ENCODE results near the gene ZC3H12A.

Gene ZC3H12A

GRCh38 chr1:37474046-37474696 lies at the start of gene ZC3H12A:
TSS of gene ZC3H12A (plus strand) at chr1:37474580. CDS start at chr1:37475497, 917 bp downstream.
- DNase-seq = peak; percentile 100

- peak; percentile 77 for DNase-seq
Observed at GRCh38 chr1:37425221-37425620, 49.2 kb upstream of the ZC3H12A start.

DNA sequence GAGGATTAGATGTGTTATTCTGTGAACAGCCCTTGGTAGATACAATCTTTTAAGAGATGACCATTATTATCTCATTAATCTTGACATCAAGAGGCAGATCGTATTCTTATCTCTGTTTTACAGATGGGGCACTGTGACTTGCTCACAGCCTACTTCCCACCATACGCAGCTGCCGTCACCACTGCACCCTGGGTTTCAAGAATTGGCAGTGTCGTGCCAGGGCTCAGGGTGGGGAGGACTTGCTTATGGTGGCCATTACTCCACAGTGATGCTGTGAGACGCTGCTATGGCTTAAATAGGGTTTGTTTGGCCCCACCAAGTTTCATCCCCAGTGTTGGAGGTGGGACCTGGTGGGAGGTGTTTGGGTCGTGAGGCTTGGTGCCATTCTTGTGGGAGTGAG lies 45.4 kb upstream of the ZC3H12A start:
- DNase-seq = no peak

- no peak for DNase-seq
Observed at GRCh38 chr1:37430103-37430985, 44.0 kb upstream of the ZC3H12A start.

DNA sequence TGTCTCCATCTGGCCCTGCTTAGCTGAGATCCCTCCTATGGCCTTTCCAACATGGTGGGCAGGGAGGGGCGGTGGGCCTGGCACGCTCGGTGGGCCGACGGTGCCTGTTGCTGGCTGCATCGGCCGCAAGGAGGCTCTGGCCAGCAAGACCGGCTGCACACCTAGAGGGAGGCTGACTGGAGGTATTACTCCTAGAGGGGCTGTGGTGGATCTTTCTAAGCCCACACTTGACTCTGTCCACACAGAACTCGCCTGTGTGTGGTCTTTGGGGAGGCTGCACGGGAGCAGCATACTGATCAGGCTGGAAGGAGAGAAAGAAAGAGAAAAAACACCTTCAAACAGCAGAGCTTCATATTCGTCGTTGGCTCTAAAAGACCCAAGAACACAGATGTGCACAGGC lies 41.7 kb upstream of the ZC3H12A start:
- no peak for DNase-seq

DNA sequence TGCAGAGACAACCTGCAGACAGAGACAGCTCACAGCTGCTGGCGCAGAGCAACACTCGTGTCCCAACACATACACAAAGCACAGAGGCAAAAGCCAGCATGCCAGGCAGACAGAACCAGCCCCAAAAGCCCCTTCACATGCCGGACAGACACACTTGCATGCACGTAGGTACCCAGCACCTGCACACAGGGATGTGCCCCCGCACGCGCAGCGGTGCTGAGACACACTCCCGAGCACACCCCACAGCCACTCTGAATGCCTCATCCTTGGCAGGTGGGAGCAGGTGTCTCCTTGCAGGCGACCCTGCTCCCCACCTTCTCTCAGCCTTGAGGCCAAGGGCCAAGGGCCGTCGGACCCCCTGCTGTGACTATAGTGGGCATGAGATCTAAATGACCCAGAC lies 41.2 kb upstream of the ZC3H12A start:
- no peak for DNase-seq

GRCh38 chr1:37434292-37435225 lies 39.8 kb upstream of the ZC3H12A start:
- DNase-seq = peak; percentile 99

GRCh38 chr1:37437087-37437486 lies 37.3 kb upstream of the ZC3H12A start:
- DNase-seq = no peak

GRCh38 chr1:37438037-37438868 lies 36.1 kb upstream of the ZC3H12A start:
- DNase-seq = no peak

DNA sequence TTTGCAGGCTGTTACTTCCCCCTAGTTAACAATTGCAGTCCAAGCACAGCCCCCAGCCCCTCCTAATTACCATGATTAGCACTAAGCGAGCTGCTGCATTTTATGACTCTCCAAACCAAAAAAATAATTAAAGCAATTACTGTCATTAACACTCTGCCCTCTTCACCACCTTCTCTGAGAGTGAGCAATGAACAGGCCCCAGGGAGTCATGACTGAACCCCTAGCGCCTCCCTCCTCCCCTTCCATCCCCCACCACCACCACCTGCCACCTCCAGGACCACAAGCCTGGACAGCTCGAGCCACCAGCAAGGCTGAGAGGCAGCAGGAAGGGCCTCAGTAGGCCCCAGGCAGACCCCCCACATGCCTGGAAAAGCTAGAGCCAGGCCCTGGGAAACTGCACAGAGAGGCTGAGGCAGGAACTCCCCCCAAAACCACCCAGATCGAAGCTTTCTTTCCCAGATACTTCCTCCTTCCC lies 35.5 kb upstream of the ZC3H12A start:
- no peak for DNase-seq

DNA sequence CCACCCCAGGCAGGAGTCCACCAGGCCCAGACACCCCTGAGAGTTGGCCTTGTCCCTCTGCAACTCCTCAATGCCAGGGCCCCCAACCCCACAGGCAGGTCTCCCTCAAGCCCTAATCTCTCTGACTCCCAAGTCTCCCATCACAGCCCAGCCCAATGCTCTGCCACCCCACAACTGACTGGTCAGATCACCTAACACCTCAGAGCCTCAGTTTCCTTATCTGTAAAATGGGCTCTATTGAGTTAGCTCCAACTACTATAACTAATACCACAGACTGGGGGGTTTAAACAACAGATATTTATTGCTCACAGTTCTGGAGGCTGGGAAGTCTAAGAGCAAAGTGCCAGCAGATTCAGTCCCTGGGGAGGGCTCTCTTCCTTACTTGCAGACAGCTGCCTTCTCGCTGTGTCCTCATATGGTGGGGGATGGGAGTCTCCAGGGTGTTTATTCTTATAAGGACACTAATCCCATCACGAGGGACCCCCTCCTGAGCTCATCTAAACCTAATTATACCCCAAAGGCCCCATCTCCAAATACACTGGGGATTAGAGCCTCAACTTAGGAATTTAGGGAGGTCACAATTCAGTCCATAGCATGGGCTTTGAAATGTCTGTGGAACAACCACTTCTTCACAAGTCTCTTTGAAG lies 34.9 kb upstream of the ZC3H12A start:
- no peak for DNase-seq

- no peak for DNase-seq
Observed at GRCh38 chr1:37441490-37441889, 32.9 kb upstream of the ZC3H12A start.

DNA sequence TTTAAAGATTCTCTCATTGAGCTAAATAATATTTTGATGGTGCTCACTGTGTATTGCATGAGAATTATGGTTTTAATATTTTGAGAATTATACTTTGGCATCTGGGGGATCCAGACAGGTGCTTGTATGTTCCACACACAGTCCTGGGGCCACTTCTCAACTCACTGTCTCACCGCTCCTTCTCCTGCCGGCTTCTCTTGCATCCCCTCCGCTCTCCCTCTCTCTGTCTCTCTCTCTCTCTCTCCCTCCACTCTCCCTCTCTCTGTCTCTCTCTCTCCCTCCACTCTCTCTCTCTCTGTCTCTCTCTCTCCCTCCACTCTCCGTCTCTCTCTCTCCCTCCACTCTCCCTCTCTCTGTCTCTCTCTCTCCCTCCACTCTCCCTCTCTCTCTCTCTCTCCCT lies 32.2 kb upstream of the ZC3H12A start:
- DNase-seq = no peak

DNA sequence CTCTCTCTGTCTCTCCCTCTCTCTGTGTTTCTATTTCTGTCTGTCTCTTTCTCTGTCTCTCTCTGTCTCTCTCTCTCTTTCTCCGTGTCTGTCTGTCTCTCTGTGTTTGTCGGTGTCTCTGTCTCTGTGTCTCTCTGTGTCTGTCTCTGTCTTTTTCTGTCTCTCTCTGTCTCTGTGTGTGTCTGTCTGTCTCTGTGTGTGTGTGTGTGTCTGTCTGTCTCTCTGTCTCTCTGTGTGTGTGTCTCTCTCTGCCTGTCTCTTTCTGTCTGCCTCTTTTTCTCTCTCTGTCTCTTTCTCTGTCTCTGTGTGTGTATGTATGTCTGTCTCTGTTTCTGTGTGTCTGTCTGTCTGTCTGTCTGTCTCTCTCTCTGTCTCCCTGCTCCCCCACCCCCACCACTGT lies 31.7 kb upstream of the ZC3H12A start:
- DNase-seq = no peak

DNA sequence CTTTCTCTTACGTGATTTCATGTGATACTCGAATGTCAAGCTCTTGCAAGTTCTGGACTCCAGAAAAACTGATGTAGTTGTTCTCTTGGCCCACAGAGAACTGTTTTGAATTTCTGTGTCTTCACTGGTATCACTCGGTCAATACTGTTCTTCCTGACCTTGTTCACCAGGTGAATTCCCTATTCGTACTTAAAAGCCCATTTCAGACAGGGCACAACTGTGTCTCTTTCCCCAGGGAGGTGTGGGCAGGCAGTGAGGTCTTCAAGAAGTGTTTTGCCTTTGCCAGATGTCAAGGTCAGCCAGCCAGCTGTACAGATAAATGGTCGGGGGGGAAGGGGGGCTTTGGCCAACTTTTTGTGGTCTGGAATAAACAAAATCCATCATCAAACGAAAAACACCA lies 27.5 kb upstream of the ZC3H12A start:
- DNase-seq = no peak

DNA sequence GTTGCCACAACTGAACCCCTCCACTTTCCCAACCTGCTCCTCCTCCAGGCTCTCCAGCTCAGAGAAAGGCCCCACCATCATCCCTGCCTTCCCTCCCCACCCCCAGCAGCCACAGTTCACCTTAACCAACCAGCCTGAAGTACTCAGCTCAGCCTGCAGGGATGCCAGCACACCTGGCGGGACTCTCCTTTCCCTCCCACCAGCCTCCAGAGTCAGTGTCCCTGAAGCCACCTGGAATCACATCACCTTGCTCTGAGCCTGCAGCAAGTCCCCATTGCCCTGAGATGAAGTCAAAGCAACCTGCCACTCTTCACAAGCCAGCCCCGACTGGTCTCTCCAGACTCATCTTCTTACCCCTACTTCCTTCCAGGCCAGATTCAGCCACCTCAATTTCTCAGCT lies 26.2 kb upstream of the ZC3H12A start:
- DNase-seq = no peak

DNA sequence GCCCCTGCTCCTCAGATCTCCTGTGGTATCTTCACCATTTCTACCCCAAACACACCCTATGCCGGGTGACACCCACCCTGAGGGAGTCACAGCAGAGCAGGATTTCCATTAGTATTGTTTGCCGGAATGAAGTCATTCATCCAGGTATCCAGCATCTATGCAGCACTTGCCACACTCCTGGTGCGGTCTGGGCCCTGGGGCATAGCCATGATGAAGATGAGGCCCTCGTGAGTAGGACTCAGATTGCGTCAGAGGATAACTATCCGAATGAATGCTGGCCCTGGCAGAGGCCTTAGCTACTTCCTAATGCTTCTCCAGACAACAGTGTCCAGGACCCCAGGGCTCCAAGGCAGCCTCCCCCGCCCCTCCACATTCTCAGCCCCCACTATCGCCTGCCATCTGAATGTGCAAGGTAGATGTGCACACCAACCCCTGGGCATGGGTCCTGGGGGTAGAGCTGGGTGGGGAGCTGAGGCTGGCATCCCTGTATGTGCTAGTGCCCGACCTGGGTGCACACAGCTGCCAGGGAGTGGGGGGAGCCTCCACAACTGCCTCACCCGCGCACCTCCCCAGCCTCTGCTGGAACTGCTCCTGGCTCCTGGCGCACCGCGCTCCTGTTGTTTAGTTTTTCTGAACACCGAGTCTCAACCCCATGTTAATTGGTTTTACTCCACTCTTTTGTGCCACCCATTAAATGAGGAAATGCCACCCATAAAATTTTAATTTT lies 25.5 kb upstream of the ZC3H12A start:
- no peak for DNase-seq

- DNase-seq = no peak
Observed at GRCh38 chr1:37449936-37450335, 24.4 kb upstream of the ZC3H12A start.

DNA sequence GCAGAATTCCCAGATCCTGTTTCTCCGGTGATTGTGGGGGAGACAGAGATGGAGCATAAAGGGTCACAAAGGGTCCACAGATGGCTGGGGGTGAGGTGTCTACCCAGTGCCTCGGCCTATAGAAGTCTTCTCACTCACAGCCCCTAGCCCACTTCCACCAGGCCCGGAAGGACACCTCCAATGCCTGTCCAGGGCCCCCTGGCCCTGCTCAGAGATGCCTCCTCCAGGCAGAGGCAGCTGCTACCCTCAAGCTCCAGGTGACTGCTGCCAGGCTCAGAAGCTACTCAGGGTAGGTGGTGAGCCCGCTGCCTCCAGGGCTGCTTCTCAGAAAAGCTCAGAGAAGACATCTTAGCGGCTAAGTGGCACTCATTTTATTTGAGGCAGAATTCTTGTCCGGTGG lies 22.0 kb upstream of the ZC3H12A start:
- no peak for DNase-seq

DNA sequence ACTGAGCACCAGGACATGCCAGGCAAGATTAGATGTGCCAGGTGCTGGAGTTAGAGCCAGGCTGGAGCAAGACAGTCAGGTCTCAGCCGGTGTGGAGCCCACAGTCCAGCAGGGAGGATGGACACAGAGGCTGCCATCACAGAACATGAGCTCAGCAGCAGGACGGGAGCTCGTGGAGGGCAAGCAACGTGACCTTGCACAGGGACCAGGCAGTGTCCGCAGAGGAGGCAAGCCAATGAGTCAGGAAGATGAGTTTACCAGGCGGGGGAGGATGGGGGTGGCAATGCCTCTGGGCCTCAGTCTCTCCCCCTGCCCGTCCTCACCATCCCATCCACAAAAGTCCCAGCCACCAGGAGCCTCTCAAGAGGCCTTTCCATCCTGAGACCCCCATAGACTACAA lies 20.7 kb upstream of the ZC3H12A start:
- no peak for DNase-seq

GRCh38 chr1:37455516-37455915 lies 18.9 kb upstream of the ZC3H12A start:
- DNase-seq = no peak
